ENCODE data around the gene IFT74. TPM values are rescaled to one million over a fixed set of nuclear protein-coding genes. Genes with fewer than 3 reads are reported as not detected.

IFT74 gene
- total RNA-seq, 1 experiment from 2014 or later = 16.2 TPM

DNA sequence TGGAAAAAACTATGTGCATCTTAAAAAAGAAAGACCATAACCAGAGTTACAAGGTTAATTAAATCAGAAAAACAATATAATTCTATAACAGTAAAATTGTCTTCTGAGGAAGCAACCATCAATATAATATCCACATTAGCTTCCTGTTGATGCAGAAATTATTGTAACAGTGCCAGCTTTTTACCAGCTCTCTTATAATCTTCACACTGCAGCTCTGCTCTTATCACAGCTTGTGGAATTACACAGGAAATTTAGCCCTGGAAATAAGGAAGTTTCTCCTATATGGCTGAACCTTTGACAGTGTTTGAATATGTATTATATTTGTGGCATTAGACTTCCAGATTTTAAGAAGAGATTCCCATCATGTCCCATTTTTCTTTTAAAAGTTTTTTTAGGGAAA is 103.7 kb downstream of the IFT74 start:
- Mint-ChIP-seq H3K27ac (no peak overlapping the region), H3K36me3 (ENCODE audit: insufficient read depth in 1 of 3, low read depth in 3 of 3) (peaks cover 0 to 11% (median 0%) of the 10 kb centered on the region in 3 experiments; a peak in 2 of 7 replicates), H3K27me3 (ENCODE audit: low read depth) (no peaks in the 10 kb centered on the region), H3K4me3 (no peak overlapping the region), H3K4me1 (no peaks in the 10 kb centered on the region), H3K9me3 (no peaks in the 10 kb centered on the region)
- no peak overlapping the region for H3K14ac ChIP-seq (ENCODE audit: insufficient read depth, low read length)
- no peak overlapping the region for H2AFZ ChIP-seq (ENCODE audit: low read length)
- H3K23me2 ChIP-seq (ENCODE audit: insufficient read length, low read depth, low read length, poor library complexity, severe bottlenecking) = no peaks in the 10 kb centered on the region
- no peaks in the 10 kb centered on the region for H3K79me1 ChIP-seq (ENCODE audit: insufficient read depth, low read depth, low read length, poor library complexity, severe bottlenecking)
- no peak overlapping the region for H2BK5ac ChIP-seq (ENCODE audit: insufficient read length, low read length)
- no peak overlapping the region for H2BK20ac ChIP-seq (ENCODE audit: low read depth, low read length, poor library complexity, severe bottlenecking)
- no peak overlapping the region for H3T11ph ChIP-seq (ENCODE audit: low read length)
- H2AK5ac ChIP-seq (ENCODE audit: insufficient read length, low read length) = no peak overlapping the region
- H4K20me1 ChIP-seq (ENCODE audit: control insufficient read depth, insufficient read depth, insufficient read length) = no peaks in the 10 kb centered on the region
- H2BK12ac ChIP-seq (ENCODE audit: insufficient read length, low read depth, low read length) = no peak overlapping the region
- H3K4me1 ChIP-seq (ENCODE audit: insufficient read depth, low read length) = no peaks in the 10 kb centered on the region
- no peaks in the 10 kb centered on the region for H3K79me2 ChIP-seq (ENCODE audit: insufficient read depth, low read length)
- no peak overlapping the region for H3K18ac ChIP-seq (ENCODE audit: insufficient read length, low read depth, low read length)
- TF ChIP-seq, protein P1, sequence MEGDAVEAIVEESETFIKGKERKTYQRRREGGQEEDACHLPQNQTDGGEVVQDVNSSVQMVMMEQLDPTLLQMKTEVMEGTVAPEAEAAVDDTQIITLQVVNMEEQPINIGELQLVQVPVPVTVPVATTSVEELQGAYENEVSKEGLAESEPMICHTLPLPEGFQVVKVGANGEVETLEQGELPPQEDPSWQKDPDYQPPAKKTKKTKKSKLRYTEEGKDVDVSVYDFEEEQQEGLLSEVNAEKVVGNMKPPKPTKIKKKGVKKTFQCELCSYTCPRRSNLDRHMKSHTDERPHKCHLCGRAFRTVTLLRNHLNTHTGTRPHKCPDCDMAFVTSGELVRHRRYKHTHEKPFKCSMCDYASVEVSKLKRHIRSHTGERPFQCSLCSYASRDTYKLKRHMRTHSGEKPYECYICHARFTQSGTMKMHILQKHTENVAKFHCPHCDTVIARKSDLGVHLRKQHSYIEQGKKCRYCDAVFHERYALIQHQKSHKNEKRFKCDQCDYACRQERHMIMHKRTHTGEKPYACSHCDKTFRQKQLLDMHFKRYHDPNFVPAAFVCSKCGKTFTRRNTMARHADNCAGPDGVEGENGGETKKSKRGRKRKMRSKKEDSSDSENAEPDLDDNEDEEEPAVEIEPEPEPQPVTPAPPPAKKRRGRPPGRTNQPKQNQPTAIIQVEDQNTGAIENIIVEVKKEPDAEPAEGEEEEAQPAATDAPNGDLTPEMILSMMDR (conservative IDR thresholded peaks at IDR 0.05) = no peak
- H3K9ac ChIP-seq (ENCODE audit: extremely low read depth, insufficient read length, low read length) = no peak overlapping the region
- H4K91ac ChIP-seq (ENCODE audit: insufficient read length, low read depth, low read length) = no peak overlapping the region
- no peak overlapping the region for H2BK15ac ChIP-seq (ENCODE audit: low read depth, low read length)
- no peak overlapping the region for H3K4me2 ChIP-seq (ENCODE audit: insufficient read depth, insufficient read length, low read length)
- H4K5ac ChIP-seq (ENCODE audit: insufficient read length, low read depth, low read length) = no peak overlapping the region
- H3K27me3 ChIP-seq (ENCODE audit: insufficient read depth, low read length) = no peaks in the 10 kb centered on the region
- no peak overlapping the region for H3K4ac ChIP-seq (ENCODE audit: low read depth, low read length)
- no peak overlapping the region for H3K23ac ChIP-seq (ENCODE audit: insufficient read length, low read depth, low read length)
- H3K56ac ChIP-seq (ENCODE audit: insufficient read length, low read depth, low read length) = no peak overlapping the region
- H2BK120ac ChIP-seq (ENCODE audit: low read depth, low read length, poor library complexity, severe bottlenecking) = no peak overlapping the region
- H3K27ac ChIP-seq (ENCODE audit: insufficient read length, low read depth, low read length) = no peak overlapping the region
- no peak for DNase-seq
- H4K8ac ChIP-seq (replicated peaks; ENCODE audit: insufficient read length, low read depth, low read length) = no peak overlapping the region
- no peaks in the 10 kb centered on the region for H3K9me3 ChIP-seq (ENCODE audit: control insufficient read depth, low read depth, low read length)
